Measurements from ENCODE around the gene SRCIN1. TPM values are rescaled to one million over a fixed set of nuclear protein-coding genes. Genes with fewer than 3 reads are reported as not detected.
"Not testable (repeated sequence)": the region's sequence is repeated elsewhere in the genome, so short reads cannot be mapped to it uniquely, and the experiment has no call there.

The SRCIN1 gene
- total RNA-seq, 1 donor from 2014 or later, result 0.05 TPM

DNA sequence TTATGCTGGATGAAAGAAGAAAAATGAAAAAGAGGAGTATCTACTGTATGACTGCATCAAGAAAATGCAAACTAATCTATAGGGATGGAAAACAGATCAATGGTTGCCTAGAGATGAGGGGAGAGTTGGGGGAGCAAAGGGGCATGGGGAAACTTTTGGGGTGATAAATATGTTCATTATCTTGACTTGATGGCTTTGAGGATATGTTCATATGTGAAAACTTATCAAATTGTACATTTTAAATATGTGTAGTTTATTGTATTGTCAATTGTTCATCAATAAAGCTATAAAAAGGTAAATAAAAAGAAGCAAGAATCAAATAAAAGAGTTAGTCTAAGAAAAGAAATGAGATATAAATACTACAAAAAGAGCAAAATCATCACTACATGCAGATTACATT lies 19.7 kb upstream of the SRCIN1 start:
- H3K27me3 Mint-ChIP-seq (ENCODE audit: unreplicated experiment), result peaks cover 64% of the 10 kb centered on the region
- no peaks in the 10 kb centered on the region for H3K4me1 Mint-ChIP-seq (ENCODE audit: unreplicated experiment)
- no peak overlapping the region for H3K4me3 Mint-ChIP-seq (ENCODE audit: unreplicated experiment)
- TF ChIP-seq, protein P1, sequence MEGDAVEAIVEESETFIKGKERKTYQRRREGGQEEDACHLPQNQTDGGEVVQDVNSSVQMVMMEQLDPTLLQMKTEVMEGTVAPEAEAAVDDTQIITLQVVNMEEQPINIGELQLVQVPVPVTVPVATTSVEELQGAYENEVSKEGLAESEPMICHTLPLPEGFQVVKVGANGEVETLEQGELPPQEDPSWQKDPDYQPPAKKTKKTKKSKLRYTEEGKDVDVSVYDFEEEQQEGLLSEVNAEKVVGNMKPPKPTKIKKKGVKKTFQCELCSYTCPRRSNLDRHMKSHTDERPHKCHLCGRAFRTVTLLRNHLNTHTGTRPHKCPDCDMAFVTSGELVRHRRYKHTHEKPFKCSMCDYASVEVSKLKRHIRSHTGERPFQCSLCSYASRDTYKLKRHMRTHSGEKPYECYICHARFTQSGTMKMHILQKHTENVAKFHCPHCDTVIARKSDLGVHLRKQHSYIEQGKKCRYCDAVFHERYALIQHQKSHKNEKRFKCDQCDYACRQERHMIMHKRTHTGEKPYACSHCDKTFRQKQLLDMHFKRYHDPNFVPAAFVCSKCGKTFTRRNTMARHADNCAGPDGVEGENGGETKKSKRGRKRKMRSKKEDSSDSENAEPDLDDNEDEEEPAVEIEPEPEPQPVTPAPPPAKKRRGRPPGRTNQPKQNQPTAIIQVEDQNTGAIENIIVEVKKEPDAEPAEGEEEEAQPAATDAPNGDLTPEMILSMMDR (IDR thresholded peaks at IDR 0.05), result no peak
- no peaks in the 10 kb centered on the region for H3K9me3 Mint-ChIP-seq (ENCODE audit: unreplicated experiment)
- H3K36me3 Mint-ChIP-seq (ENCODE audit: unreplicated experiment), result no peaks in the 10 kb centered on the region
- H3K27ac Mint-ChIP-seq (ENCODE audit: unreplicated experiment), result no peak overlapping the region
- no peak for DNase-seq (ENCODE audit: extremely low spot score, unreplicated experiment)

DNA sequence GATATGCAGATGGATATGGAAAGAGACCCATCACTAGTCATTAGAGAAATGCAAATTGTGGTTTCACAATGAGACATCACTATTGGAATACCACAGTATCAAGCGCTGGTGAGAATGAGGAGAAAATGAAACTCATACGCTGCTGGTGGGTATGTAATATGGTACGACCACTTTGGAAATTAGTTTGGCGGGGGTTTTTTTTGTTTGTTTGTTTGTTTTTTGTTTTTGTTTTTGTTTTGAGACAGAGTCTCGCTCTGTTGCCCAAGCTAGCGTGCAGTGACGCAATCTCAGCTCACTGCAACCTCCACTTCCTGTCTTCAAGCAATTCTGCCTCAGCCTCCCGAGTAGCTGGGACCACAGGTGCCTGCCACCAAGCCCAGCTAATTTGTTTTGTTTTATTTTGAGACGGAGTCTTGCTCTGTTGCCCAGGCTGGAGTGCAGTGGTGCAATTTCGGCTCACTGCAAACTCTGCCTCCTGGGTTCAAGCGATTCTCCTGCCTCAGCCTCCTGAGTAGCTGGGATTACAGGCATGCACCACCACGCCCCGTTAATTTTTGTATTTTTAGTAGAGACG lies 19.1 kb upstream of the SRCIN1 start:
- H3K36me3 Mint-ChIP-seq (ENCODE audit: unreplicated experiment); H3K4me1 Mint-ChIP-seq (ENCODE audit: unreplicated experiment); H3K4me3 Mint-ChIP-seq (ENCODE audit: unreplicated experiment); DNase-seq (ENCODE audit: extremely low spot score, unreplicated experiment); H3K27ac Mint-ChIP-seq (ENCODE audit: unreplicated experiment); H3K9me3 Mint-ChIP-seq (ENCODE audit: unreplicated experiment): not testable (repeated sequence)
- peaks cover 68% of the 10 kb centered on the region for H3K27me3 Mint-ChIP-seq (ENCODE audit: unreplicated experiment)

DNA sequence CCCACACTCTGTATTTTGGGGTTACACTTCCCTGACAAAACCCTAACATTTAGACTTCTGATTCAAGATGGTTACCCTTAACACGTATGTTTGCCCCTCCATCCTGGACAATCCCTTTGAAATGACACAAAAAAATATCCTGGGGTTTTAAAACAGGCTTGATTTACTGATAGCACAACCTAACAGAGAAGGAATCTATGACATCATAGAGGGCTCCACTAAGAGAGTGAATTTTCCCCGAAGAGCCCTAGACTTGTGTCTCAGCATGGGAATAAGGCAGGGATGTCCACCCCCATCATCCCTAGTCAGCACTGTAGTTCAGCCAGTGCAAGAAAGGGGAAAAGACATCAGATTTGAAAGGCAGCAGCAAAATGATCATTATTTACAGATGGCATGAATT lies 15.8 kb upstream of the SRCIN1 start:
- DNase-seq (ENCODE audit: extremely low spot score, unreplicated experiment), result no peak
- no peaks in the 10 kb centered on the region for H3K4me1 Mint-ChIP-seq (ENCODE audit: unreplicated experiment)
- peaks cover 69% of the 10 kb centered on the region for H3K27me3 Mint-ChIP-seq (ENCODE audit: unreplicated experiment)
- no peak overlapping the region for H3K27ac Mint-ChIP-seq (ENCODE audit: unreplicated experiment)
- no peak overlapping the region for H3K4me3 Mint-ChIP-seq (ENCODE audit: unreplicated experiment)
- TF ChIP-seq, protein P1 (IDR thresholded peaks at IDR 0.05), result no peak
- no peaks in the 10 kb centered on the region for H3K9me3 Mint-ChIP-seq (ENCODE audit: unreplicated experiment)
- no peaks in the 10 kb centered on the region for H3K36me3 Mint-ChIP-seq (ENCODE audit: unreplicated experiment)

- Mint-ChIP-seq H3K27ac (ENCODE audit: unreplicated experiment) (no peak overlapping the region), H3K36me3 (ENCODE audit: unreplicated experiment) (no peaks in the 10 kb centered on the region)
- DNase-seq (ENCODE audit: extremely low spot score, unreplicated experiment), result no peak
Measured at GRCh38 chr17:38620551-38621277, 15.0 kb upstream of the SRCIN1 start.

DNA sequence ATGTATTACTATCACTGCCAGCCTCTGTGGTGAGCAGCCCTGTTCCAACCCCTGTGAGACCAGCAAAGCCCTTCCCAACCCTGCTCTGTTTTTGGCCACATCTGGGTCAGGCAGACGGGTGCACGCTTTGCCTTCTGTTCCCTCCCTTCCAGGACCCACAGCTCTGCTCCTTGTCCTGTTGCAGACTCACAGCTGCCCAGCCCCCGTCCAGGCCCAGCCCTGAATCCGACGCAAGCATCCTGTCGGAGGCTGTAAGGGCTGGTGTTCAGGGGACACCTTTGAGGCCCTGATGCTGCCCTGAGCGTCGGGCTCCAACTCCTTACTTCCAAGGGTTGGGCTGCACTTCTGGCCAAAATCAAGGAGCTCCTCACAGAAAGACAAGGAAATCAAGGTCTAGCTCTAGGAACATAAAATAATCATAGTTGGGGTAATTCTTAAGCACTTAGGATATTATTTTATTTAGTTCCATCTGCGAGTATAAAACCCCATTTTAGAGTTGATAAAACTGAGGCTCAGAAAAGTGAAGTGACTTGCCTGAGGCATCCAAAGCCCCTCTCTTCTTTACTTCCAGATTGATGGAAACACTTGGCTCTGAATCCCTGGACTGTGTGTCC lies 14.3 kb upstream of the SRCIN1 start:
- Mint-ChIP-seq H3K4me3 (ENCODE audit: unreplicated experiment) (no peak overlapping the region), H3K9me3 (ENCODE audit: unreplicated experiment) (no peaks in the 10 kb centered on the region), H3K4me1 (ENCODE audit: unreplicated experiment) (no peaks in the 10 kb centered on the region), H3K27me3 (ENCODE audit: unreplicated experiment) (peaks cover 59% of the 10 kb centered on the region), H3K27ac (ENCODE audit: unreplicated experiment) (no peak overlapping the region), H3K36me3 (ENCODE audit: unreplicated experiment) (no peaks in the 10 kb centered on the region)
- DNase-seq (ENCODE audit: extremely low spot score, unreplicated experiment), result no peak
- TF ChIP-seq, protein P1 (IDR thresholded peaks at IDR 0.05), result no peak

More at GRCh38 chr17:38620551-38621277, 15.0 kb upstream of the SRCIN1 start:
- Mint-ChIP-seq H3K4me1 (ENCODE audit: unreplicated experiment) (no peaks in the 10 kb centered on the region), H3K4me3 (ENCODE audit: unreplicated experiment) (no peak overlapping the region), H3K27me3 (ENCODE audit: unreplicated experiment) (peaks cover 65% of the 10 kb centered on the region), H3K9me3 (ENCODE audit: unreplicated experiment) (no peaks in the 10 kb centered on the region)
- TF ChIP-seq, protein P1 (IDR thresholded peaks at IDR 0.05), result no peak

Data from osteocyte (in vitro differentiated cells).